ENCODE data around the gene GCM1. TPM values are rescaled to one million over a fixed set of nuclear protein-coding genes. Genes with fewer than 3 reads are reported as not detected.

GCM1 gene
- total and polyA plus RNA-seq, 9 of the 15 experiments (the other 6 are each of a cell fraction or from before 2014, with no cell fraction given): not detected

DNA sequence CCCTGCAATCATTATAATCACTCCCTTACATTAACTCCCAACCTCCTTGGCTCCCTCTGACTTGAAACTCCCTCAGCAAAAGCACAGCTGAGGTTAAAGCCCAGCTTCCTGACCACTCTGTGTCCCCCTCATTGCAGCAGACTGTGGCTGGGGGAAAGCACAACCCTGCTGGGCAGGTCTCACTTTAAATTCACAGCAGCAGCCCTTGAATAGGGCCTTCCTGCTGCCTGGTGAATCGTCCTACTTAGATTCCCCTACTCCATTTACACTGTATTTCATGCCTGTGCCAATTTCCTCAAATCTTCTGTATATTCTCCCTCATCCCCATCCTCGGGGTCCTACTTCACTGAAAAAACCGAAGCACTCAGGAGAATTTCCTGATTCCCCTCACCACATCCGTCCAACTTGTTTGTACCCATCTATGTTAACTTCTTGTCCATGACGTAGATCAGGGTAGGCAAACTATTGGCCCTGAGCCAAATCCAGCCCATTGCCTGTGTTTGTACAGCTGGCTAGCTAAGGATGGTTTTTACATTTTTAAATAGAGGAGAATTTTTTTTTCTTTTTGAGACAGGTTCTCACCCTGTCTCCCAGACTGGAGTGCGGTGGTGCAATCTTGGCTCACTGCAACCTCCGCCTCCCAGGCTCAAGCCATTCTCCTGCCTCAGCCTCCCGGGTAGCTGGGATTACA is 31.5 kb upstream of the GCM1 start:
- no TSS peak for BruUV-seq (replicated peaks)
- Histone ChIP-seq H3K36me3 (ENCODE audit: control insufficient read depth, insufficient read depth, low read length) (no peaks in the 10 kb centered on the region), H3K9me3 (replicated peaks; ENCODE audit: control insufficient read depth, insufficient read depth, low read depth, low read length) (no peaks in the 10 kb centered on the region), H3K9ac (ENCODE audit: insufficient read depth in 1 of 2, low read depth in 2 of 2, low read length in 2 of 2) (no peak overlapping the region; a peak in 1 of 4 replicates), H2AFZ (ENCODE audit: low read depth, low read length) (no peak overlapping the region), H3K4me1 (replicated peaks in 1 of 2; ENCODE audit: control insufficient read depth in 2 of 2, insufficient read depth in 2 of 2, low read length in 2 of 2) (peaks cover 0 to 4% of the 10 kb centered on the region in 2 experiments; a peak in 2 of 5 replicates), H3K79me2 (ENCODE audit: control insufficient read depth, insufficient read depth, low read length) (no peaks in the 10 kb centered on the region), H3K4me2 (ENCODE audit: insufficient read depth, low read length) (no peak overlapping the region), H3K9me1 (ENCODE audit: control insufficient read depth, insufficient read depth, low read length) (no peaks in the 10 kb centered on the region), H4K20me1 (replicated peaks; ENCODE audit: control insufficient read depth, insufficient read depth, low read length) (no peaks in the 10 kb centered on the region), H3K27me3 (ENCODE audit: control insufficient read depth in 2 of 2, insufficient read depth in 2 of 2, low read length in 2 of 2) (peaks cover 0 to 15% of the 10 kb centered on the region in 2 experiments; a peak in 1 of 5 replicates), H3K4me3 (no peak overlapping the region), H3K27ac (ENCODE audit: extremely low read depth, low read depth, low read length) (no peak overlapping the region)
- no peak for DNase-seq (ENCODE audit: extremely low read depth in 1 of 4, low spot score in 3 of 4)
- FAIRE-seq: no peak
- 10% methylated on average over 8 of the region's 8 CpGs for WGBS (ENCODE audit: insufficient coverage, low coverage, missing lambda C conversion rate)
- in situ Hi-C loops (cut with MboI) (loop anchor here (25.0 kb wide), 1 partner anchor 257 kb away; no protein-coding TSS in a partner anchor), intact Hi-C loops (cut with micrococcal nuclease) (no loop called here)
- CTCF ChIA-PET (ENCODE audit: low intra/inter-chr PET ratio): no interaction called here
- TF ChIP-seq NFIC (IDR thresholded peaks at IDR 0.05): peak; percentile 96
- peak; percentile 69; the same call in 1 of the 2 replicates for TF ChIP-seq NFIX (CRISPR knock-in tag; IDR thresholded peaks at IDR 0.05; ENCODE audit: low read depth)
- TF ChIP-seq, protein P1, sequence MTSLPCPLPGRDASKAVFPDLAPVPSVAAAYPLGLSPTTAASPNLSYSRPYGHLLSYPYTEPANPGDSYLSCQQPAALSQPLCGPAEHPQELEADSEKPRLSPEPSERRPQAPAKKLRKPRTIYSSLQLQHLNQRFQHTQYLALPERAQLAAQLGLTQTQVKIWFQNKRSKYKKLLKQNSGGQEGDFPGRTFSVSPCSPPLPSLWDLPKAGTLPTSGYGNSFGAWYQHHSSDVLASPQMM (CRISPR knock-in tag; IDR thresholded peaks at IDR 0.05): no peak
- ATAC-seq: no peak
- POLR2A ChIA-PET: interaction anchor here (0.5 kb wide), 1 partner anchor 337 kb away, joined by 3 read pairs; no protein-coding TSS in a partner anchor
